Fibroblast of villous mesenchyme (primary cell): ENCODE measurements around the gene EML6. TPM values are rescaled to one million over a fixed set of nuclear protein-coding genes. Genes with fewer than 3 reads are reported as not detected.
A peak's percentile ranks its signal among the peaks of the same experiment; 100 is the strongest.

Experiments
- DNase-seq: peaks from one replicate; pipeline ENCODE4 v3.0.0-alpha.2; 2010; ENCODE audit warnings: low read depth
- H3K4me3 ChIP-seq: 2 replicates; pipeline ENCODE4 v1.5.1; 2011; ENCODE audit warnings: low read depth, mild to moderate bottlenecking, low read length
- CTCF ChIP-seq: IDR thresholded peaks from 2 replicates; pipeline ENCODE4 v1.5.1; 2012; ENCODE audit warnings: low read depth, mild to moderate bottlenecking, low read length; ENCODE audit not compliant: insufficient read depth
- total RNA-seq: library from RNA; depleted of rRNA; stranded (reverse); fragments of >200 nt; gene quantifications from 2 replicates; pipeline ENCODE4 v1.2.3, GENCODE V29; 2012

Gene EML6
- total RNA-seq, 1 donor: 1.3 TPM

DNA sequence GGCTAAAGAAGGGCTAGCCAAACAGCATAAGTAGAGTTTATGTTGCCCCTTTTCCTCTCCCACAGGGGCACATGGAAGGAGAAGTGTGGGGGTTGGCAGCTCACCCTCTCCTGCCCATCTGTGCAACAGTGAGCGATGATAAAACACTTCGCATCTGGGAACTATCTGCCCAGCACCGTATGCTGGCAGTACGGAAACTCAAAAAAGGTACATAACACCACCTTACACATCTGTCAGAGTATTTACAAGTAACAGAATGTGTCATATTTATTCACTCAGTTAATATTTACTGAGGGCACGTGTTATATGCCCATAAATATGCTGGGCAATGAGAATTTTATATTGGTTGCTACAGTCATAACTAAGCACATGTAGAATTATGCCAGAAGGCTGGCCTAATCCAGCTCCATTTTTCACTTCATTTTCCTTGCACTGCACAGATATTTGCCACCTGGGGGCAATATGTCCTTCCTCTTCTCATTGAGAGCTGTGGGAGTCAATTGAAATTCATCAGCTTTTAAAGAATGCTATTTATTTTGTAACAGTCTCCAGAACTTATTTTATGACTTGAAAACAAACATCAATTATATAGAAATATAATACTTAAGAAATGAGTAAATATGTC is 176.2 kb downstream of the EML6 start:
- DNase-seq: peak; percentile 74
- no peak overlapping the region for H3K4me3 ChIP-seq
- peak; percentile 70 for TF ChIP-seq CTCF

- no peak overlapping the region for H3K4me3 ChIP-seq
- no peak for DNase-seq
- no peak for TF ChIP-seq CTCF
Observed at GRCh38 chr2:54901224-54901986, 177.9 kb downstream of the EML6 start.

DNA sequence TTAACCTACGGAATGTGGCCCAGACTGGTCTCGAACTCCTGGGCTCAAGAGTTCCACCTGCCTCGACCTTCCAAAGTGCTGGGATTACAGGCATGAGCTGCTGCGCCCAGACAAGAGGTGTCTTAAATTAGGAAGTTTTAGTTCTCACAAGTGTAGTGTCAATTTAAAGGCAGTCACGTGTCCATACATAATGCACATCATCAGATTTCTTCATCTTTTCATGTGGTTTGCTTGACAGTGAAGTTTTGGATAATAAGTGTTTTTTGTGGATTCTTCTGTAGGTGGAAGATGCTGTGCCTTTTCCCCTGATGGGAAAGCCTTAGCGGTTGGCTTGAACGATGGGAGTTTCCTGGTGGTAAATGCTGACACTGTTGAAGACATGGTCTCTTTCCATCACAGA is 179.3 kb downstream of the EML6 start:
- no peak overlapping the region for H3K4me3 ChIP-seq
- DNase-seq: no peak
- no peak for TF ChIP-seq CTCF

DNA sequence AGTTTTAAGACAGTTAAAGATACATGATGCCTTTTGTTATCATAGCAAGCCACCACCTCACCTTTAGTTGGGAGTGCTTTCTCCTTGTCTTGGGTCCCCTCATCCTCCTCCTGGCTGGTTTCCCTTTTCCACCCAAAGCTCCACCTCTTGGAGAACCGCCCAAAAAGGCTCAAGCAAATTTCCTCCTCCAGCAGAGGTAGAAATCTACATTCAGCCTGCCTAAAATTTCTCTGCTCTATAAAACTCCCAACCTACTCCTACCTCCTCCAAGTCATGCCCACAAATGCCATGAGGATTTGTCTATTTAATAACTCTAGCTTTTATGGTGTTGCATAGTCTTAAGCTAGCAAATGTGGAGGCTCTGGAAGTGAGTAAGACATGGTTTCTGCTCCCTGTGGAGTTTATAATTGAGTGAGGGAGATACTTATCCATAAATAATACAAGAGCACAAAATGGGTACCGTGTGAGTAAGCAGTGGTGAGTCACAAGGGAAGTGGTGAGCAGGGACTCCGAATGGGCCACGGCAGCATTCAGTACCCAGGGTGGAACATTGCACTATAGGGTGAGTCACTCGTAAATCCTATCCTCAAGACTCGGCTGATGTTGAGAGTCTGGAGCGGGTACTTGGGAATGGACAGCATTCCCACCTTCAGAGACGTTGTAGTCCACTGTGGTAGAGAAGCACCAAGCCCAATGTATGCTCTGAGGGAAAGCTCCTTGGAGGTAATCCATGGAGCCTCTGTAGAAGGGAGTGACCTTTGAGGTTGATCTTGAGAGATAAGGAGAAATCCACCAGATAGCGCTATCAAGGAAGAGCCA is 180.5 kb downstream of the EML6 start:
- DNase-seq: peak; percentile 95
- H3K4me3 ChIP-seq: no peak overlapping the region
- TF ChIP-seq CTCF: no peak

GRCh38 chr2:54904836-54905235 is 181.4 kb downstream of the EML6 start:
- TF ChIP-seq CTCF: no peak
- no peak overlapping the region for H3K4me3 ChIP-seq
- no peak for DNase-seq

GRCh38 chr2:54906716-54907115 is 183.3 kb downstream of the EML6 start:
- H3K4me3 ChIP-seq: no peak overlapping the region
- no peak for DNase-seq
- no peak for TF ChIP-seq CTCF
